Measurements from ENCODE around the gene P2RY6. TPM values are rescaled to one million over a fixed set of nuclear protein-coding genes. Genes with fewer than 3 reads are reported as not detected.

Gene P2RY6
- total and polyA plus RNA-seq, 2 of the 8 experiments (the other 6 are each of a cell fraction or from before 2014, with no cell fraction given) = 0.15 TPM; not detected in 1

DNA sequence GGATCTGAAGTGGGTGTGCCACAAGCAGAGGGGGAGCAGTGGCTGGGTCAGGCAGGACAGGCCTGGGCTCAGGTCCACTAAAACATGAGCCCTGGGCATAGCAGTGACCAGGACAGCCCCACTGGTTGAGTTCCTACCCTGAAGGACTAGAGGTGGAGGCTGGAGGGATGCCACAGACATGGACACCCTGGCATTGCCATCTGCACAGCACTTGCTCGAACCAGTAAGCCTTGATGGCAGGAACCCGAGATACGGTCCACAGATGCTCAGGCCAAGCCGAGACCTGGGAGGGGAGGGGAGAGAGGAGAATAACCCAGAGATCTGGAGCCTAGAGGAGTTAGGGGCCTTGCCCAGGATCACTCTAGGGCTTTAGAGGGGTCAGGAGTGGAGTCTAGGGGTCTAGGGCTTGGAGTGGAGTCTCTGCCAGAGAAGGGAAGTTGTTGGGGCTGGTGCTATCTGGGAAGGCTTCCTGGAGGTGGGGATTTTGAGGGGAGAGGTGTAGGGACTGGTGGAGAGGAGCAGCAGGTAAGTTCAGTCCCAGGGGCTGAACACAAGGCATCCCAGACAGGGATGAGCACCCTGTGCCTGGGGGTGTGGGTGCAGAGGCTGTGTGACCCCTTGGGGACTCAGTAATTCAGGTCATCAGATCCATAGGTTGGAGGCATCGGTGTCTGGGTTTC, 73.5 kb downstream of the P2RY6 start (continued):
- no peak for TF ChIP-seq ATF2 (IDR thresholded peaks at IDR 0.05; ENCODE audit: low read length)
- TF ChIP-seq SIX5 (IDR thresholded peaks at IDR 0.05; ENCODE audit: low read depth, low read length) = no peak
- TF ChIP-seq EGR1 (IDR thresholded peaks at IDR 0.05; ENCODE audit: borderline replicate concordance, low read depth, low read length) = no peak
- no peak for TF ChIP-seq TCF12 (IDR thresholded peaks at IDR 0.05; ENCODE audit: low read depth, low read length)

All from H1 (cell line).